Ascending aorta (tissue), 2 donors: ENCODE data around the gene DNAJC16. TPM values are rescaled to one million over a fixed set of nuclear protein-coding genes. Genes with fewer than 3 reads are reported as not detected.
A peak's percentile ranks its signal among the peaks of the same experiment; 100 is the strongest.

Experiments used
- DNase-seq, 2 donors: peaks; one replicate each; pipeline ENCODE4 v3.0.0-alpha.2; 2019; ENCODE audit warnings: low spot score in 2 of 2
- H3K27ac ChIP-seq, 2 donors: fragments of 200-600 bp; sonication (generic); one replicate each; pipeline ENCODE4 v1.5.1; 2016 to 2017; ENCODE audit warnings: mild to moderate bottlenecking in 1 of 2
- H3K27me3 ChIP-seq: fragments of 200-600 bp; sonication (generic); one replicate; pipeline ENCODE4 v1.5.1; 2017
- H3K36me3 ChIP-seq, 2 donors: fragments of 200-600 bp; sonication (generic); one replicate each; pipeline ENCODE4 v1.5.1; 2016
- H3K4me1 ChIP-seq, 2 donors: fragments of 200-600 bp; sonication (generic); one replicate each; pipeline ENCODE4 v1.5.1; 2016 to 2017; ENCODE audit warnings: mild to moderate bottlenecking in 1 of 2
- H3K4me3 ChIP-seq, 2 donors: fragments of 200-600 bp; sonication (generic); one replicate each; pipeline ENCODE4 v1.5.1; 2016 to 2017; ENCODE audit warnings: mild to moderate bottlenecking in 1 of 2
- H3K9me3 ChIP-seq, 2 donors: fragments of 200-600 bp; sonication (generic); one replicate each; pipeline ENCODE4 v1.5.1; 2016
- intact Hi-C: fragments of 100-400 bp; cut with DNase I; formaldehyde crosslinking; loops from one replicate; pipeline ENCODE4 v1.15.1; 2023
- total RNA-seq: library from RNA; depleted of rRNA; stranded (reverse); fragments of >200 nt; gene quantifications from one replicate; pipeline ENCODE4 v1.1.0, GENCODE V29; 2016
- TF ChIP-seq, protein P1 (sequence below), 3 experiments: fragments of 200-600 bp in 2 of 3; fragments of 450-650 bp in 1 of 3; sonication (generic) in 2 of 3; IDR thresholded peaks; one replicate each; pipeline ENCODE4 v1.5.1; 2016 to 2019; ENCODE audit warnings: antibody characterized with exemption in 3 of 3, mild to moderate bottlenecking in 1 of 3, moderate library complexity in 1 of 3

DNAJC16 gene
- total RNA-seq, 1 donor from 2014 or later, result 11.4 TPM

DNA sequence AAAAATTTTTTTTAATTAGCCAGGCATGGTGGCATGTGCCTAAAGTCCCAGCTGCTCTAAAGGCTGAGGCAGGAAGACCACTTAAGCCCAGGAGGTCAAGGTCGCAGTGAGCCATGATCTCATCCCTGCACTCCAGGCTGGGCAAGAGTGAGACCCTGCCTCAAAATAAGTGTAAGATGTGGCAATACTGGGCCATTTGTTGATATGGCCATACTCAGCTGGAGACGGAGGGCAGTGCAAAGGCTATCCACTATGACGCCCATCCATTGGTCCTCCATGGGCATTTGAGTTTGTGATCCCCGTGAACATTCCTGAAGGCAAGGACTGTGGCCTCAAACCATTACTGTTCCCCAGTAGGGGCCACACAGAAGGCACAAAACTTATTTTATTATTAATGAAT lies 4.1 kb upstream of the DNAJC16 start:
- H3K4me3 ChIP-seq, result no peak overlapping the region
- no peaks in the 10 kb centered on the region for H3K27me3 ChIP-seq
- intact Hi-C loops, result loop anchor here (5.0 kb wide), 1 partner anchor 180 kb away; no protein-coding TSS in a partner anchor
- peak in 1 of 2 donors; percentile 62 for DNase-seq
- H3K27ac ChIP-seq, result no peak overlapping the region
- H3K4me1 ChIP-seq, result peaks cover 5 to 19% of the 10 kb centered on the region in 2 donors
- no peaks in the 10 kb centered on the region for H3K9me3 ChIP-seq
- TF ChIP-seq, protein P1, sequence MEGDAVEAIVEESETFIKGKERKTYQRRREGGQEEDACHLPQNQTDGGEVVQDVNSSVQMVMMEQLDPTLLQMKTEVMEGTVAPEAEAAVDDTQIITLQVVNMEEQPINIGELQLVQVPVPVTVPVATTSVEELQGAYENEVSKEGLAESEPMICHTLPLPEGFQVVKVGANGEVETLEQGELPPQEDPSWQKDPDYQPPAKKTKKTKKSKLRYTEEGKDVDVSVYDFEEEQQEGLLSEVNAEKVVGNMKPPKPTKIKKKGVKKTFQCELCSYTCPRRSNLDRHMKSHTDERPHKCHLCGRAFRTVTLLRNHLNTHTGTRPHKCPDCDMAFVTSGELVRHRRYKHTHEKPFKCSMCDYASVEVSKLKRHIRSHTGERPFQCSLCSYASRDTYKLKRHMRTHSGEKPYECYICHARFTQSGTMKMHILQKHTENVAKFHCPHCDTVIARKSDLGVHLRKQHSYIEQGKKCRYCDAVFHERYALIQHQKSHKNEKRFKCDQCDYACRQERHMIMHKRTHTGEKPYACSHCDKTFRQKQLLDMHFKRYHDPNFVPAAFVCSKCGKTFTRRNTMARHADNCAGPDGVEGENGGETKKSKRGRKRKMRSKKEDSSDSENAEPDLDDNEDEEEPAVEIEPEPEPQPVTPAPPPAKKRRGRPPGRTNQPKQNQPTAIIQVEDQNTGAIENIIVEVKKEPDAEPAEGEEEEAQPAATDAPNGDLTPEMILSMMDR (IDR thresholded peaks at IDR 0.05), result no peak
- peaks cover 3 to 4% of the 10 kb centered on the region in 2 donors for H3K36me3 ChIP-seq

DNA sequence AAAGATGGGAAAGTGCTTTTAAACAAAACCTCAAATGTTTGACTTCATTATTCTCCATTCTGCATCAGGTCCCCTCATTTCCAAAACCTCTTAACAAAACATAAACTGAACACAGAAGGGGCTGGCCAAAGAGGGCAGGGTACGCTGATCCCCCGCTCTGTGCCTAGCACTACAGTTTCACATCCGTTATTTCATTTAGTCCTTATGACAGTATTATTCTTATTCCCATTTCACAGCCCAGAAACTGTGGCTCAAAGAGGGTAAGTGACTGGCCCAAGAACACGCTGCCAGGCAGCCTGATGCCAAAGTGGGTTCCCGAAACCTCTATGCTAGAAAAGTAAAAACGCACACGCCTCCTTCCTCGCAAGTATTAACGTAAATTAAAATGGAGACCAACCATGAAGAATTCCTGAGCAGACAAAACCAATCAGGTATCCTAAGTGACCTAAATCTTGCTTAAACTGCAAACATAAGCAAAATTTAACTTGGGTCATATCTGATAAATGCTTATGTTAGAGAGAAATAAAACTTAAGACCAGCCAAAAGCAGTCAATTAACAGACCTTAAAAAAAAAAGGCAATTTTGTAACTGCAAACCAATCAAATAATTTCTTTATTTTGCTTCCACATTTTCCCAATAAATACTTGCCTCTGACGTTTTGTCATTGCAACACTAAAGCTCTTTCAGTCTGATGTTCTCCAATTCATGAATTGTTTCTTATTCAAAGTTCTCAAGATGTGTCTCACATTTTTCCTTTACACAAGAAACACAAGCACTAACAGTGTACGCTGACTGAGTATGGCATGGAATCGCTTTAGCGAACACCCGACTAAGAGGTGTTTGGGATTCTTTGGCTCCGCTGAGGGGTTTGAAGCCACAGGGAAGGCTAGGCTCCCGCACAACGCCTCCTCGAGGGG lies 3.3 kb upstream of the DNAJC16 start:
- no peaks in the 10 kb centered on the region for H3K36me3 ChIP-seq
- intact Hi-C loops, result loop anchor here (2.0 to 5.0 kb wide), 2 partner anchors 79 to 181 kb away; no protein-coding TSS in a partner anchor
- peak in 1 of 2 donors; percentile 62 for DNase-seq
- H3K4me3 ChIP-seq, result peak overlapping the region; percentile 72 to 82
- peak overlapping the region; percentile 86 to 94 for H3K27ac ChIP-seq
- TF ChIP-seq, protein P1 (IDR thresholded peaks at IDR 0.05), result no peak
- H3K4me1 ChIP-seq, result peaks cover 7 to 25% of the 10 kb centered on the region in 2 donors
- no peaks in the 10 kb centered on the region for H3K9me3 ChIP-seq
- H3K27me3 ChIP-seq, result no peaks in the 10 kb centered on the region

DNA sequence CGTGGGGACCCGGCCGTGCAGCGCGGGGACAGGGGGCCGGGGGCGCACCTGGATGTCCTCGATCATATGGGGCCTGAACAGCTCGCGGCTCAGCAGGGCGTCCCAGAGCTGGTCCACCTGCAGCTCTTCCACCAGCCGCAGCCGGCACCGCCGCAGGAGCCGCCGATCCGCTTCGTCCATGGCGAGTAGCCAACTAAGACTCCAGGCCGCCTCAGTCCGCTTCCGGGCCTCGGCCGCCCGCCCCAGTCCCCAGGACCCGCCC lies 2.7 kb upstream of the DNAJC16 start, which contains the start of gene CASP9:
CASP9 (minus strand) TSS at position 195 of the 262 bp plus-strand sequence; CDS start at position 180, 15 bp downstream.
- H3K36me3 ChIP-seq, result no peaks in the 10 kb centered on the region
- H3K4me1 ChIP-seq, result peaks cover 7 to 25% of the 10 kb centered on the region in 2 donors
- peak within 1 kb of the TSS; percentile 72 to 82 for H3K4me3 ChIP-seq
- no peaks in the 10 kb centered on the region for H3K9me3 ChIP-seq
- peak within 1 kb of the TSS; percentile 93 to 94 for H3K27ac ChIP-seq
- no peak for DNase-seq
- TF ChIP-seq, protein P1 (IDR thresholded peaks at IDR 0.05), result no peak
- intact Hi-C loops, result loop anchor here (2.0 to 5.0 kb wide), 2 partner anchors 79 to 182 kb away; no protein-coding TSS in a partner anchor
- no peaks in the 10 kb centered on the region for H3K27me3 ChIP-seq

DNA sequence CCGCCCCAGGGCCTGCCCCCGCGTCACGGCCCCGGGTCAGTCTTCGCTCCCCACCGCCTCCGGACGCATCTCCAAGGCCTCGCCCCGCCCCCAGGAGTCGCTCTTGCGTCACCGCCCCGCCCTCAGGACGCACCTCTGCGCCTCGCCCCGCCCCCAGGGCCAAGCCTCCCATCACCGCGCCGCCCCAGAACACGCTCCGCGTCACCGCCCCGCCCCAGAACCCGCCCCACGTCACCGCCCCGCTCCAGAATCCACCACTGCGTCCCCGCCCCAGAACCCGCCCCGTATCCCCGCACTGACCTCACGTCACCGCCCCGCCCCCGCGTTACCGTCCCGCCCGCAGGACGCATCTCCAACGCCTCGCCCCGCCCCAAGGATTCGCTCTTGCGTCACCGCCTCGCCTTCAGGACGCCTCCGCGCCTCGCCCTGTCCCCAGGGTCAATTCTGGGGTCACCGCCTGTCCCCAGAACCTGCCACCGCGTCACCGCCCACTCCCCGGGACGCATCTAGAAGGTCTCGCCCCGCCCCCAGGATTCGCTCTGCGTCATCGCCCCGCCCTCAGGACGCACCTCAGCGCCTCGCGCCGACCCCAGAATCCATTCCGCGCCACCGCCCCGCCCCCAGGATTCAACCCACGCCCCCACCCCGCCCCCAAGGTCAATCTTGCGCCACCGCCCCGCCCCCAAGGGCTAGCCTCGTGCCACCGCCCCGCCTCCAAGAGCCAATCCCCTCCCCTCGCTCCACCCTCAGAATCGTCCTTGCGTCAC lies 2.2 kb upstream of the DNAJC16 start:
- H3K27ac ChIP-seq, result peak overlapping the region; percentile 93 to 94
- H3K4me3 ChIP-seq, result peak overlapping the region; percentile 72 to 82
- H3K4me1 ChIP-seq, result peaks cover 7 to 25% of the 10 kb centered on the region in 2 donors
- TF ChIP-seq, protein P1 (IDR thresholded peaks at IDR 0.05), result no peak
- DNase-seq, result peak; percentile 97 to 100
- peaks cover 0 to 1% of the 10 kb centered on the region in 2 donors for H3K36me3 ChIP-seq
- no peaks in the 10 kb centered on the region for H3K27me3 ChIP-seq
- no peaks in the 10 kb centered on the region for H3K9me3 ChIP-seq
- intact Hi-C loops, result loop anchor here (2.0 to 5.0 kb wide), 4 partner anchors 78 to 1438 kb away; partner anchors contain the start of gene DDI2
